Gastroesophageal sphincter (tissue), 4 donors: ENCODE results near the gene PCDHGA7. TPM values are rescaled to one million over a fixed set of nuclear protein-coding genes. Genes with fewer than 3 reads are reported as not detected.
A peak's percentile ranks its signal among the peaks of the same experiment; 100 is the strongest.
"Not testable (repeated sequence)": the region's sequence is repeated elsewhere in the genome, so short reads cannot be mapped to it uniquely, and the experiment has no call there.

Experiments used
- ATAC-seq: fragments of 150-250 bp; one replicate; pipeline ENCODE4 v1.9.1; 2016; ENCODE audit warnings: mild to moderate bottlenecking, moderate library complexity
- H3K27ac ChIP-seq, 4 donors: fragments of 200-600 bp; sonication (generic) in 3 of 4; 1 replicate in 3 of 4; 2 replicates in 1 of 4; pipeline ENCODE4 v1.5.1; 2016 to 2019
- H3K27me3 ChIP-seq: fragments of 200-600 bp; sonication (generic); one replicate; pipeline ENCODE4 v1.5.1; 2019
- H3K36me3 ChIP-seq, 2 donors: fragments of 200-600 bp; sonication (generic); one replicate each; pipeline ENCODE4 v1.5.1; 2019; ENCODE audit warnings: control low read depth in 1 of 2
- H3K4me1 ChIP-seq, 3 donors: fragments of 200-600 bp; sonication (generic); 1 replicate in 2 of 3; 2 replicates in 1 of 3; pipeline ENCODE4 v1.5.1; 2016 to 2019; ENCODE audit warnings: control low read depth in 2 of 3
- H3K4me3 ChIP-seq, 2 donors: fragments of 200-600 bp; sonication (generic); one replicate each; pipeline ENCODE4 v1.5.1; 2019; ENCODE audit warnings: mild to moderate bottlenecking in 1 of 2, moderate library complexity in 1 of 2
- H3K9me3 ChIP-seq, 3 donors: fragments of 200-600 bp; sonication (generic); one replicate each; pipeline ENCODE4 v1.5.1; 2017 to 2019; ENCODE audit warnings: control low read depth in 2 of 3
- CTCF ChIP-seq, 4 experiments: fragments of 200-600 bp in 2 of 4; fragments of 450-650 bp in 2 of 4; sonication (generic) in 1 of 4; IDR thresholded peaks; one replicate each; pipeline ENCODE4 v1.5.1; 2017 to 2019; ENCODE audit warnings: antibody characterized with exemption in 4 of 4, mild to moderate bottlenecking in 2 of 4, moderate library complexity in 2 of 4
- EP300 ChIP-seq: sonication (generic); formaldehyde crosslinking; IDR thresholded peaks from one replicate; pipeline ENCODE4 v1.6.1; 2017; ENCODE audit warnings: antibody characterized with exemption, mild to moderate bottlenecking
- POLR2A ChIP-seq, 2 donors: fragments of 450-650 bp; IDR thresholded peaks; one replicate each; pipeline ENCODE4 v1.6.1; 2017; ENCODE audit warnings: antibody characterized with exemption in 2 of 2, mild to moderate bottlenecking in 2 of 2, moderate library complexity in 1 of 2
- POLR2AphosphoS5 ChIP-seq: sonication (generic); formaldehyde crosslinking; IDR thresholded peaks from one replicate; pipeline ENCODE4 v1.6.1; 2017; ENCODE audit warnings: antibody characterized with exemption
- WGBS, 2 donors: methylation state at CpG; one replicate each; pipeline ENCODE4 v1.1.5; 2018; ENCODE audit warnings: low coverage in 1 of 2; 5-methylcytosine and 5-hydroxymethylcytosine counted together
- total RNA-seq, 4 donors: library from RNA; depleted of rRNA; stranded (reverse); fragments of >200 nt; gene quantifications; one replicate each; pipeline ENCODE4 v1.1.0, GENCODE V29; 2016

The PCDHGA7 gene
- total RNA-seq, 4 donors from 2014 or later, result 2.7 to 14.3 (median 7.6) TPM

GRCh38 chr5:141412854-141413539, 30.5 kb downstream of the PCDHGA7 start, which contains the start of gene PCDHGA10:
Gene PCDHGA10, plus strand, starts transcription at chr5:141412987. Its CDS starts 189 bp downstream, at chr5:141413176.
- Histone ChIP-seq H3K9me3 (peaks cover 0 to 98% (median 13%) of the 10 kb centered on the region in 3 donors), H3K4me3 (peak within 1 kb of the TSS in 1 of 2 donors; percentile 38), H3K27me3 (peaks cover 8% of the 10 kb centered on the region), H3K27ac (no peak within 1 kb of the TSS), H3K4me1 (no peaks in the 10 kb centered on the region), H3K36me3 (peaks cover 0 to 27% of the 10 kb centered on the region in 2 donors)
- WGBS, 2 donors, result 18 to 23% methylated on average over 4 to 10 of the region's 31 CpGs
- TF ChIP-seq EP300, result no peak
- no peak for TF ChIP-seq POLR2AphosphoS5
- TF ChIP-seq POLR2A (IDR thresholded peaks at IDR 0.05), result no peak
- peak in 1 of 4 experiments; percentile 36 for TF ChIP-seq CTCF (IDR thresholded peaks at IDR 0.05)
- ATAC-seq, result peak; percentile 34

- peaks cover 0 to 5% (median 0%) of the 10 kb centered on the region in 3 donors for H3K4me1 ChIP-seq
- H3K36me3 ChIP-seq, result peaks cover 0 to 25% of the 10 kb centered on the region in 2 donors
- H3K4me3 ChIP-seq, result peak overlapping the region in 1 of 2 donors; percentile 38
- WGBS, 2 donors, result 11 to 19% methylated on average over 5 to 23 of the region's 25 CpGs
- peaks cover 8% of the 10 kb centered on the region for H3K27me3 ChIP-seq
- no peak for TF ChIP-seq CTCF (IDR thresholded peaks at IDR 0.05)
- no peak for TF ChIP-seq EP300
- TF ChIP-seq POLR2AphosphoS5, result no peak
- no peak for TF ChIP-seq POLR2A (IDR thresholded peaks at IDR 0.05)
- H3K27ac ChIP-seq, result no peak overlapping the region
- no peak for ATAC-seq
- H3K9me3 ChIP-seq, result peaks cover 0 to 98% (median 13%) of the 10 kb centered on the region in 3 donors
Observed at GRCh38 chr5:141413540-141414069, 31.1 kb downstream of the PCDHGA7 start.

GRCh38 chr5:141414548-141415274, 32.2 kb downstream of the PCDHGA7 start:
- Histone ChIP-seq H3K36me3 (peaks cover 0 to 23% of the 10 kb centered on the region in 2 donors), H3K9me3 (peaks cover 0 to 98% (median 13%) of the 10 kb centered on the region in 3 donors), H3K4me1 (peaks cover 0 to 16% (median 0%) of the 10 kb centered on the region in 3 donors)
- ATAC-seq, H3K27me3 ChIP-seq, H3K27ac ChIP-seq, H3K4me3 ChIP-seq: not testable (repeated sequence)
- WGBS, 2 donors, result 13 to 18% methylated on average over 5 to 9 of the region's 46 CpGs

GRCh38 chr5:141415275-141415618, 32.7 kb downstream of the PCDHGA7 start:
- ATAC-seq, H3K27me3 ChIP-seq, H3K27ac ChIP-seq, H3K4me3 ChIP-seq: not testable (repeated sequence)
- 35 to 65% methylated on average over 3 to 6 of the region's 24 CpGs for WGBS, 2 donors
- peaks cover 0 to 19% of the 10 kb centered on the region in 2 donors for H3K36me3 ChIP-seq
- peaks cover 0 to 19% (median 0%) of the 10 kb centered on the region in 3 donors for H3K4me1 ChIP-seq
- peaks cover 0 to 98% (median 12%) of the 10 kb centered on the region in 3 donors for H3K9me3 ChIP-seq

- H3K9me3 ChIP-seq, result peaks cover 0 to 98% (median 11%) of the 10 kb centered on the region in 3 donors
- 8 to 10% methylated on average over 8 to 13 of the region's 47 CpGs for WGBS, 2 donors
- ATAC-seq, result peak; percentile 87
- peak within 1 kb of the TSS; percentile 36 to 52 for H3K4me3 ChIP-seq
- H3K27me3 ChIP-seq, result not testable (repeated sequence)
- peak within 1 kb of the TSS in 3 of 4 donors; percentile 56 to 70 (median 69) for H3K27ac ChIP-seq
- peaks cover 0 to 16% of the 10 kb centered on the region in 2 donors for H3K36me3 ChIP-seq
- TF ChIP-seq CTCF (IDR thresholded peaks at IDR 0.05), result peak; percentile 35 to 74 (median 68)
- H3K4me1 ChIP-seq, result peaks cover 0 to 23% (median 0%) of the 10 kb centered on the region in 3 donors
Observed at GRCh38 chr5:141417494-141418172, 35.1 kb downstream of the PCDHGA7 start, which contains the start of gene PCDHGB7. Gene PCDHGB7, plus strand, starts transcription at chr5:141417677. Its CDS starts 183 bp downstream, at chr5:141417860.
